GM19455 (cell line): ENCODE data around the gene SLC25A42.

Experiments
- ATAC-seq: cut with Tn5 transposase; IDR thresholded peaks from one replicate; pipeline ENCODE4 v1.9.1; 2021; ENCODE audit not compliant: unreplicated experiment

The SLC25A42 gene

DNA sequence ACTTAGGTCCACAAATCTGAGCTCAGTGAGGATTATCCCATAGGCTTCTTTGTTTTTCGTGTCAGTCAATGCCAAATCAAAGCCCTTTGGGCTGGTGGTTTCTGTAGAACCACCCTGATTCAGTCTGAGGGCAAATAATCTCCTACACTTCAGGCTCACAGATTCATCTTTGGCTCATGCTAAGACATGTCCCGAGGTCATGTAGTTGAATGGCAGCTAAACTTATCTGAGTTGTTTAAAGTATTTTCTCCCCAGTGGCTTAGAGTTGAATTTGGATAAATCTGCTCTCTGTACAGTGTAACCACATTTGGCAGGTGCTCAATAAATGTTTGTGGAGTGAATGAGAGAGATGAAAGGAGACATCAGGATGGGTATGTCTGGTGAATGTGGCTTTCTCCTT, 13.1 kb upstream of the SLC25A42 start:
- ATAC-seq: no peak

GRCh38 chr19:19051478-19052213, 12.1 kb upstream of the SLC25A42 start:
- ATAC-seq: no peak

- no peak for ATAC-seq
Observed at GRCh38 chr19:19052921-19053320, 10.9 kb upstream of the SLC25A42 start.

DNA sequence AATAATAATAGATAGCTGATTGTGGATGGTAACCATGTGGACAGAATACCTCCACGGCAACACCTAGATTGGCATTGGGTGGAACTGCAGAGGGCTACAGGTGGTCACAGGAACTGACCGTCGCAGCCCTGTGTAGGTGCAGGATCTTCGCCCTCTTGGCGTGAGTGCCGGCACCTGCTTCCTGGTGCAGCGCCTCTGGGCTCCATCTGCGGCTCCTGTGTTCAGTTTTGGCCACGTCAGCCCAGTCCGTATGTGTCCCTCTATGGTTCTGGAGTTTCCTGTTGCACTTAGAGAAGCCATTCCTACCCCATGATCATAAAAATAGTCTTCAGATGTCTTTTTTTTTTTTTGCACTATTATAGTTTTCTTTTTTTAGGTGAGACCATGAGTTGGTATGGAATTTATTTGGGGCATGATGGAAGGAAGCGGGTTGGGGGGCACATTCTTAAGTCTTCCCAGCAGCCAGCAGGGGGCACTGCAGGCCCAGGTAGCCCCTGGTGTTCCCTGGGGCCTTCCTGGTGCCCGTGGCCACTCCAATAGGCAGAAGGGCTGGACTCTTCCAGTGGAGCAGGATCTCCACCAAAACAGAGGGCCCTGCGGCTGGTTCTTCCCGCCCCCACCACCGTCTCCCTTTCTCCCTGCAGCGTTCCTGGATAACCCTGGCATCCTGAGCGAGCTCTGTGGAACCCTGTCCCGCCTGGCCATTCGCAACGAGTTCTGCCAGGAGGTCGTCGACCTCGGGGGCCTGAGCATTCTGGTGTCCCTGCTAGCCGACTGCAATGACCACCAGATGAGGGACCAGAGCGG, 10.1 kb upstream of the SLC25A42 start:
- no peak for ATAC-seq

DNA sequence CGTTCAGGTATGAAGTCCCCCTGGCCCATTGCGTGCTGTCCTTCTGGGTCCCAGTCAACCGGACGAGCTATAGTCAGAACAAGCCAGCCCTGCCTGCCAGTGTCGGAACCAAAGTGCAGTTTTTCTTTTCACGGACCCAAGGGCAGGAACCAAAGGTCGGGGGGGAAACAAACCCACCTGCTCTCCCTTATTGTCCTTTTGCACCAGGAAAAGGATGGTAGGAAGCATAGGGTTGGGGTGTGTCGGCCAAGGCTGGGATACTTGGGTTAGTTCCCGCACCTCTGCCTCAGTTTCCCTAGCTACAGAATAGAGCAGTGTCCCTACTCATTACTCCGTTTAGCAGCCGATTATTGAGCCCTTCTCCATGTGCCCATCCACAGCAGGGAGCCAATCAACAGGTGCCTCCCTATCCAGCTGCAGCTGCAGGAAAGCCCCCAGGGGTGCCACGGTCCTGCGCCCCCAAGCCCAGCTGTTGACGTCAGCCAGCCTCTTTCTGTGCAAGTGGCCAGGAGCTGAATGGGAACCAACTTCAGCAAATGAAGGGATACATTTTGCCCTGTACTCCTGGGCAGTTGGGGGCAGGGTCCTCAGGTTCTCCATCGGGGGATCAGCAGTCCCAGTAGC, 9.4 kb upstream of the SLC25A42 start:
- ATAC-seq: no peak

DNA sequence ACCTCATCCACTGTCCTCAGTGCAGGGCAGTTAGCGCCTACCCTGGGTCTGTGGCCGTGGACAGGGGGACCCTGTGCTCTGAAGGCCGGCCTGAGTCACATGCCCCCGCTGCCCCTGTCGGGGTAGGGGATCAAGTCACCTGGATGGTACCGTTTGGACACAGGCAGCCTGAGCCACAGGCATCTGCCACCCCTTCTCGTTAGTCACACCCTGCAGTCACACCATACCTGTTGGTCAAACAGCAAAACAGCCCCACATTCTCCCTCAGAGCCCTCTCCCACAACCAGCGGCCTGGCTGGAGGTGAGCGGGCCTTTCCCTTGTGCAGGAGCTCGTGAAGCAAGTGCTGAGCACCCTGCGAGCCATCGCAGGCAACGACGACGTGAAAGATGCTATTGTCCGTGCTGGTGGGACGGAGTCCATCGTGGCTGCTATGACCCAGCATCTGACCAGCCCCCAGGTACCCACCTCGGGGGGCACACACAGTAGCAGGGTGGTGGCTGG, 8.8 kb upstream of the SLC25A42 start:
- no peak for ATAC-seq

DNA sequence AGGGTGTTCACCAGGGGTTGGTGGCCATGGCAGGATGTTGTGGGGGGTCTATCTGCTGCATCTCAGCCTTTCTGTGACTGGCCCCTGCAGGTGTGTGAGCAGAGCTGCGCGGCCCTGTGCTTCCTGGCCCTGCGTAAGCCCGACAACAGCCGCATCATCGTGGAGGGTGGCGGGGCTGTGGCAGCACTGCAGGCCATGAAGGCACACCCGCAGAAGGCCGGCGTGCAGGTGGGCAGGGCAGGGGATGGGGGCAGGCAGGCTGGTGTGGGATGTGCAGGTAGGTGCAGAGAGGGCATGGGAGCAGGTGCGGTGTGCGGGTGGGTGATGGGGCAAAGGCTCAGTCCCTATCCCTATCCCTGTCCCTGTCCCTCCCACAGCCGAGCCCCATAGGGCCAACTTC, 8.1 kb upstream of the SLC25A42 start:
- ATAC-seq: no peak

GRCh38 chr19:19056636-19057275, 7.0 kb upstream of the SLC25A42 start:
- ATAC-seq: no peak

- ATAC-seq: no peak
Observed at GRCh38 chr19:19057317-19057716, 6.5 kb upstream of the SLC25A42 start.

DNA sequence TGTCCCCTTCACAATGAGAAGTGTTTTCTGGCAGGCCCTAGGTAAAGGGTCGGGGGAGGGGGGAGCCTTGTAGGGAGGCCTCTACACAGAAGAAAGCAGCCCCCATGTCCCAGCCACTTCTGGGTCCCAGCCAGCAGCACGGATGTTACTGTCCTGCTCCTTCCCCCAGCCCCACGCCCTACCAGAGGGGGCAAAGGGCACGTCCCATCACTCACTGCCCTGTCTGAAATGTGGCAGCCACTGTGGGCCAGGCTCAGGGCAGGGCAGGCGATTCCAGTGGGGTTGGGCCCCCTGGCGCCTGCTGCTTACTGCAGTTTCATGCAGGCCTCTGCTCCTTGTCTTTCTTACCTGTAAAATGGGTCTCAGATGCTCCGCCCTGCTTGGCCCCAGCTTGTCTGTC, 6.1 kb upstream of the SLC25A42 start:
- ATAC-seq: no peak

DNA sequence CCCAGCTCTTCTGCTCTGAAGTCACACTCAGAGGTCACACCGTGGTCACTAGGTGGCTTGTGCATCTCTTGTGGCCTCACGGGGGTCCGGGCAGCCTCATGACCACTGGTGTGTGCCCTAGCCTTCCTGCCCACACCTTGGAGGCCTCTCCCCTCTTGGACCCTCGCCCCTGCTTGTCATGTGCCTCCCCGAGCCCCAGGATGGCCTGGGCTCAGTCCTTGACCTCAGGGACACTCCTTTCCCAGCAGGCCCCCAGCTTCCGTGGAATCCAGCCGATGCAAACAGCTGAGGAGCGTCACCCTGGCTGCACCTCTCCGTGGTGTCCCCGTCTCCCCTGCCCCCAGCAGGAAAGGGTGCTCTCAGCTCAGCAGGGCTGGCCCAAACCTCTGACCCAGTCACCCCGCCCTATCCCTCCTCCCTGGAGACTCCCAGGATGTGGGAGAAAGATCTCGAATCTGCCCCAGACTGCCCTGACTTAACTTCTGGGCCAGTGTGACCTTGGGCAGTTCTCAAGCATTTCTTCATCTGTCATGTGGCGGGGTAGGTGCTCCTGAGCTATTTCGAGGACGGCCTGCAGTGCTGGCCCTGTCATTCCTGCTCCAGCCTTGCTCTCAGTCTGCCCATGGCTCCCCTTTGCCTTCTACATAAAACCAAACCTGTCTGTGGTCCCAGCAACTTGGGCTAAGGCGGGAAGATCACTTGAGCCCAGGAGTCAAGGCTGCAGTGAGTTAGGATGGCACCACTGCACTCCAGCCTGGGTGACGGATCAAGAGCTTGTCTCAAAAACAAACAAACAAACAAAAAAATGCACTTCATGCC, 4.6 kb upstream of the SLC25A42 start:
- no peak for ATAC-seq

- ATAC-seq: no peak
Observed at GRCh38 chr19:19059837-19060611, 3.8 kb upstream of the SLC25A42 start.

- ATAC-seq: no peak
Observed at GRCh38 chr19:19061506-19061905, 2.3 kb upstream of the SLC25A42 start.

GRCh38 chr19:19062454-19063182, 1.2 kb upstream of the SLC25A42 start:
- no peak for ATAC-seq

DNA sequence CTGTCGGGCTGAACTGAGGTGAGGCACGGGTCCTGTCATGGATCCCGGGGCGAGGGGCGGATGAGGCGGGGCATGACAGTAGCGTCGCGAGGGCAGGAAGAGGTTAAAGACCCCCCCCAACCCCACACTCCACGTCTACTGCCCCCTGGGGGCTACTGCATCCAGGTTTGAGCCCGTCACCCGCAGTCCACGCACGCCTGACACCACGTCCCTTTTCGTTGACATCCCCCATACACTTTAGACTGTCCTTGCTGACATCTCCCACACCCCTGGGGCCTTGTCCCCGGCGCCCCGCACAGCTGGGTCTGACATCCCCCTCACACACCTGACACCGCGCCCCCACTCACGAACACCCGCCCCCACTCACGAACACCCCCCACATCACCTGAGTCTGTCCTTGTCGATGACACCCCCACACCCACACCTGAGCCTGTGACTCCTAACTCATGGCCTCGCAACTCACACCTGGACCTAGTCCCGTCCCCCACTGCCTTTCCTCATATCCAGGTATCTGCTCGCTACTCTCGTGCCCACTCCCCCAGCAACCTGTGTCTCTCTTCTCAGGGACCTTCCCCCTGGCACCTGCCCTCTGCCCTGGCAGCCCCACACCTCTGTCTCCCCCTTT, 416 bp downstream of the SLC25A42 start:
- ATAC-seq: no peak

GRCh38 chr19:19064811-19065745, 1.3 kb downstream of the SLC25A42 start:
- ATAC-seq: no peak

- no peak for ATAC-seq
Observed at GRCh38 chr19:19067276-19068072, 3.7 kb downstream of the SLC25A42 start.
